Omental fat pad (tissue), 4 donors: ENCODE measurements around the gene FAM53A. TPM values are rescaled to one million over a fixed set of nuclear protein-coding genes. Genes with fewer than 3 reads are reported as not detected.

Source experiments
- ATAC-seq: fragments of 150-250 bp; one replicate; pipeline ENCODE4 v1.9.1; 2016; ENCODE audit warnings: mild to moderate bottlenecking, moderate library complexity; ENCODE audit not compliant: low FRiP score
- DNase-seq: peaks from one replicate; pipeline ENCODE4 v3.0.0-alpha.2; 2019; ENCODE audit warnings: low spot score
- total RNA-seq, 4 donors: library from RNA; depleted of rRNA; stranded (reverse); fragments of >200 nt; gene quantifications; one replicate each; pipeline ENCODE4 v1.1.0, GENCODE V29; 2016
- TF ChIP-seq, protein P1 (sequence below), 3 donors: fragments of 450-650 bp; IDR thresholded peaks; one replicate each; pipeline ENCODE4 v1.5.1; 2016 to 2017; ENCODE audit warnings: antibody characterized with exemption in 3 of 3, mild to moderate bottlenecking in 3 of 3, moderate library complexity in 2 of 3

FAM53A gene
- 10 to 100 TPM in 1 of 4 donors, 1 to 10 TPM in 3; 2.0 to 10.9 (median 5.6) TPM for total RNA-seq

GRCh38 chr4:1683736-1684505 lies at the start of gene FAM53A:
Gene FAM53A, minus strand, starts transcription at chr4:1684313. Its CDS starts 15,572 bp downstream, at chr4:1668741.
- DNase-seq (no peak), ATAC-seq (peak; percentile 96)
- TF ChIP-seq, protein P1, sequence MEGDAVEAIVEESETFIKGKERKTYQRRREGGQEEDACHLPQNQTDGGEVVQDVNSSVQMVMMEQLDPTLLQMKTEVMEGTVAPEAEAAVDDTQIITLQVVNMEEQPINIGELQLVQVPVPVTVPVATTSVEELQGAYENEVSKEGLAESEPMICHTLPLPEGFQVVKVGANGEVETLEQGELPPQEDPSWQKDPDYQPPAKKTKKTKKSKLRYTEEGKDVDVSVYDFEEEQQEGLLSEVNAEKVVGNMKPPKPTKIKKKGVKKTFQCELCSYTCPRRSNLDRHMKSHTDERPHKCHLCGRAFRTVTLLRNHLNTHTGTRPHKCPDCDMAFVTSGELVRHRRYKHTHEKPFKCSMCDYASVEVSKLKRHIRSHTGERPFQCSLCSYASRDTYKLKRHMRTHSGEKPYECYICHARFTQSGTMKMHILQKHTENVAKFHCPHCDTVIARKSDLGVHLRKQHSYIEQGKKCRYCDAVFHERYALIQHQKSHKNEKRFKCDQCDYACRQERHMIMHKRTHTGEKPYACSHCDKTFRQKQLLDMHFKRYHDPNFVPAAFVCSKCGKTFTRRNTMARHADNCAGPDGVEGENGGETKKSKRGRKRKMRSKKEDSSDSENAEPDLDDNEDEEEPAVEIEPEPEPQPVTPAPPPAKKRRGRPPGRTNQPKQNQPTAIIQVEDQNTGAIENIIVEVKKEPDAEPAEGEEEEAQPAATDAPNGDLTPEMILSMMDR (IDR thresholded peaks at IDR 0.05): no peak

DNA sequence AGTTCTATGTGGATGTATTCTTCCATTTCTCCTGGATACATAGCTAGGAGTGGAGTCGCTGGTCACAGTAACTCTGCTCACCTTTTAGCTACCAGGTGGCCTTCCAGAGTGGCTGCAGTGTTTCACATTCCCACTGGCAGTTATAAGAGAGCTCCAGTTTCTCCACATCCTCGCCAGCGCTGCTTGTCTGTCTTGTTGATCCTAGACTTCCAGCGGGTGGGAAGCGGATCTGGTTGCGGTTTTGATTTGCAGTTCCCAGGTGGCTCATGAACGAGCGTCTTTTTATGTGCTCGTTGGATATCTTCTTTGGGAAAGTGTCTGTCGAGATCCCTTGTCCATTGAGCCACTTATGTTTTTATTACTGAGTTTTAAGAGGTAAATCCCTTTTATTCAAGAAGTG lies 48.8 kb upstream of the FAM53A start:
- ATAC-seq (no peak), DNase-seq (no peak)
- TF ChIP-seq, protein P1 (IDR thresholded peaks at IDR 0.05): no peak

- DNase-seq (no peak), ATAC-seq (no peak)
- TF ChIP-seq, protein P1 (IDR thresholded peaks at IDR 0.05): no peak
Measured at GRCh38 chr4:1731180-1731579, 47.1 kb upstream of the FAM53A start.

DNA sequence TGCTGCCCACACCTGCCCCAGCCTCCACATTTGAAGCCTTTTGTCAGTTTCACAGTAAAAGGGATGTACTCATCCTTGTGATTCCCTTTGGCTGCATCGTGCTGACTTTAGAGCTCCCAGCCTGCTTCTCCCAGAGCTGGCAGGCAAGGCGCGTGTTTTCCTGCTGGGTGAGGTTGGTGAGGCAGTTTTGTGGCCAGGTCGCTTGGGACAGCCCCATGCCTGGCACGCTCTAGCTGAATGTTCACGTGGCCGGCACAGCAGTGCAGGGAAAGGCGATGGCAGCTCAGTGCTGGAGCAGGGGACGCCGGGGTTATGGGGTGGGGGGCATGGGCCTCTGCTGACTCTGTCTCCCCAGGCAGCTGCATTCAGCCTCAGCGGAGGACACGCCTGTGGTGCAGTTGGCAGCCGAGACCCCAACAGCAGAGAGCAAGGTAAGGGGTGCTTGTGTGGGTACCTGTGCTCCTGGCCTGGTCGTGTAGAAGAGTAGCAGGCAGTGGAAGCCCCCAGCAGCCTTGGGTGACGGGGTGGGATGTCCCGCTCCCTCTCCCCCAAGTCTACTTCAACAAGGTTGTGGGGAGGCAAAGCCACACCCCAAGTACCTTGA lies 46.5 kb upstream of the FAM53A start:
- no peak for DNase-seq
- TF ChIP-seq, protein P1 (IDR thresholded peaks at IDR 0.05): no peak
- no peak for ATAC-seq

GRCh38 chr4:1728061-1728980 lies 44.2 kb upstream of the FAM53A start:
- DNase-seq (no peak), ATAC-seq (no peak)
- TF ChIP-seq, protein P1 (IDR thresholded peaks at IDR 0.05): no peak

- ATAC-seq (peak; percentile 58), DNase-seq (peak; percentile 57)
- TF ChIP-seq, protein P1 (IDR thresholded peaks at IDR 0.05): no peak
Measured at GRCh38 chr4:1727117-1728031, 43.3 kb upstream of the FAM53A start.
